Retinal pigment epithelial cell (primary cell): ENCODE measurements around the gene HOXD1.

Experiments used
- DNase-seq: peaks from one replicate; pipeline ENCODE4 v3.0.0-alpha.2; 2010; ENCODE audit warnings: low read depth
- H3K4me3 ChIP-seq: 2 replicates; pipeline ENCODE4 v1.5.1; 2011; ENCODE audit warnings: mild to moderate bottlenecking, low read length, control low read depth, moderate library complexity
- TF ChIP-seq, protein P1 (sequence below): conservative IDR thresholded peaks from 2 replicates; pipeline ENCODE4 v1.5.1; 2011; ENCODE audit warnings: low read depth, low read length, control low read depth, inconsistent platforms

Gene HOXD1

GRCh38 chr2:176187899-176188773 lies at the start of gene HOXD1:
TSS of gene HOXD1 (plus strand) at chr2:176188668. CDS start at chr2:176188802, 134 bp downstream.
- DNase-seq: no peak
- no peak within 1 kb of the TSS for H3K4me3 ChIP-seq
- TF ChIP-seq, protein P1, sequence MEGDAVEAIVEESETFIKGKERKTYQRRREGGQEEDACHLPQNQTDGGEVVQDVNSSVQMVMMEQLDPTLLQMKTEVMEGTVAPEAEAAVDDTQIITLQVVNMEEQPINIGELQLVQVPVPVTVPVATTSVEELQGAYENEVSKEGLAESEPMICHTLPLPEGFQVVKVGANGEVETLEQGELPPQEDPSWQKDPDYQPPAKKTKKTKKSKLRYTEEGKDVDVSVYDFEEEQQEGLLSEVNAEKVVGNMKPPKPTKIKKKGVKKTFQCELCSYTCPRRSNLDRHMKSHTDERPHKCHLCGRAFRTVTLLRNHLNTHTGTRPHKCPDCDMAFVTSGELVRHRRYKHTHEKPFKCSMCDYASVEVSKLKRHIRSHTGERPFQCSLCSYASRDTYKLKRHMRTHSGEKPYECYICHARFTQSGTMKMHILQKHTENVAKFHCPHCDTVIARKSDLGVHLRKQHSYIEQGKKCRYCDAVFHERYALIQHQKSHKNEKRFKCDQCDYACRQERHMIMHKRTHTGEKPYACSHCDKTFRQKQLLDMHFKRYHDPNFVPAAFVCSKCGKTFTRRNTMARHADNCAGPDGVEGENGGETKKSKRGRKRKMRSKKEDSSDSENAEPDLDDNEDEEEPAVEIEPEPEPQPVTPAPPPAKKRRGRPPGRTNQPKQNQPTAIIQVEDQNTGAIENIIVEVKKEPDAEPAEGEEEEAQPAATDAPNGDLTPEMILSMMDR: no peak

- TF ChIP-seq, protein P1: no peak
- H3K4me3 ChIP-seq: no peak overlapping the region
- no peak for DNase-seq
These were observed 49.4 kb upstream of the HOXD1 start for GRCh38 chr2:176138923-176139660.

DNA sequence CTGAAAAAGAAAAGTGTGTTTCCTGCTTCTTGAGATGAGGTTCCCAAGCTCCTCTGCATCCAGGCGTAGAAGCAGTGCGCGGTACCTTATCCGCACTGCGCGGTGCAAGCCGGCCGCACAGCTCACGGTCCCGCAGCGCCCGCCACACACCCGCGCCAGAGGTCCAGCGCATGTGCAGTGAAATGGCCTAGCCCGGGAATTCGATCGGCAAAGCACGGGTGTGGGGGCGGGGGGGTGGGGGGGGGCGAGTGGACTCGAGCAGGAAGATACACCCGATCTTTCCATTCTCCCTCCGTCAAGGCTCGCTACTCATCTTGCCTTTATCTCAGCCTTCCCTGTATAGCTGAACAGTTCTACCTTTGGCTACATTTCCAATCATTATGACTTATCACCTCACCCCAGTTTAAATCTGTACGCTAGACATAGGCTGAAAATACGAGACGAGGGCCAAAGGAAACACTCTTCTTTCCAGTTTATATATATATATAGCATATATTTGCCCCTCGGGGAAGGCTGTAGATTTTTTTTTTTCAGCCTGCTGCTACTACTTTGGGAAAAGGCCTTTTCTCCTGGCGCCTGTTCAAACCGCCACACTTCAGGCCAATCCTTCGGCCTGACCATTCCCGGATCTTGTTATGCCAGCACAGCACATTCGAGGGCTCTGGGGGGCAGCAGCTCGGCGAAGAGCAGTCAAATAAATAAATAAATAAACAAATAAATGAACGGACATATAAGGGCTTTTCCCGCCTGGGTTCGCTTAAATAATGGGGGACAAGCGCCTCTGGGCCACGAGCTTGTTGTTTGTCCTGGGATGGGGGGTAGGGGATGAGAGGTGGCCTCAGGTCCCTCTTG lies 48.6 kb upstream of the HOXD1 start:
- DNase-seq: no peak
- TF ChIP-seq, protein P1: no peak
- no peak overlapping the region for H3K4me3 ChIP-seq

DNA sequence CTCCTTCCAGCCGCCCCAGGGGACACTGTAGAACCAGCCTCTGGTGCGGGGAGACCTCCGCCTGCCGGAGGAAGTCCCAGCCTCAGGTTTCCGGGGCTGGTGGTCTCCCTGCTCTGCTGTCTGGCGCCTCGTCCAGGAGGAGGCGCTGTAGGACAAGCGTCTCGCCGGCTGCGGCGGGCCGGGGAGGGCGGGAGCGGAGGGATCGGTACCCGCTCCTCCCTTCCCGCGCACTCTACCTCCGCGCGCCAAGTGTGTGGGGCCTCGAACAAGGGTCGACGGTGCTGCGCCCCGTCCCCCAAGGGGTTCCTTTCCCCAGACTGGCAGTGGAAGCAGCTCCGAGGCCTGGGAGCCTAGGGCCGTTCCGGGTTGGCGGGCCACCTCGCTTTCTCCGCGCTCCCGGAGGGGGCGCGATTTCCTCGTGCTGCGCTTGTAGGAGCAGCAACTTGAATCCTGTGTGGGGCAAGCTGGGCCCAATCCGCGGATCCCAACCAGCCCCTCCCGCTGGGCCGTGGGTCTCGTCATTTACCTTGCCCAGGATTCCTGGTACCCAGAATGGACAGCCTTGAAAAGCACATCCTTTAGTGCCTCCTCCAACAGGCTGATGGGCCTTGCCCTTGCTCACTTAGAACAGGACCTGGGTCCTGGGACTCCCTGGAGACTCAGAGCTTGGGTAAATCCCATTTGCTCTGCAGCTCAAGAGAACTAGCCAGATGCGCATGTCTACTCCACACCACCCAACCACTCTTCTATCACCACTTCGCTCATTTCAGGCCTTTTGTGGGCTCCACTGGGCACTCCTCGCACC lies 47.8 kb upstream of the HOXD1 start:
- H3K4me3 ChIP-seq: no peak overlapping the region
- no peak for DNase-seq
- TF ChIP-seq, protein P1: peak; percentile 68

DNA sequence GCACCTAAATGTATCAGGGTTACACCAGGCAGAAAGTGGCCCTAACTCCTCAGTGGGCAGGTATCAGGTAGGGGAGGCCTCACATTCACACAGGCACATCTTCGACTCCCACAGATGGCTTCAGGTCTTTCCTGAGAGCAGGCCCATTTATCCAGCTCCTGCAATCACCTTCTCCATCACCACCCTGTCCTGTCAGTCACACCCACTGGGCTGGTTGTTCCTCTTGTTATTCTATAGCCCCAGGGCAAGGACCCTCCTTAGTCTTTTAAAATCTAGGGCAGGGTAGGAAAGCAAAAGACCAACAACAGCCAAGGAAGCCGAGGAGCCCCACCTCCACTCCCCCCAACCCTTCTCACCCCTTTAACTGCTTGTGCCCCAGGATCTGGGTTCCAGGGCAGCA lies 46.2 kb upstream of the HOXD1 start:
- TF ChIP-seq, protein P1: no peak
- no peak for DNase-seq
- H3K4me3 ChIP-seq: no peak overlapping the region
